GM19240 (cell line): ENCODE results near the gene SMC3.

Experiments
- DNase-seq: peaks from one replicate; pipeline ENCODE4 v3.0.0; 2011; ENCODE audit warnings: low spot score; ENCODE audit not compliant: insufficient read length

SMC3 gene

DNA sequence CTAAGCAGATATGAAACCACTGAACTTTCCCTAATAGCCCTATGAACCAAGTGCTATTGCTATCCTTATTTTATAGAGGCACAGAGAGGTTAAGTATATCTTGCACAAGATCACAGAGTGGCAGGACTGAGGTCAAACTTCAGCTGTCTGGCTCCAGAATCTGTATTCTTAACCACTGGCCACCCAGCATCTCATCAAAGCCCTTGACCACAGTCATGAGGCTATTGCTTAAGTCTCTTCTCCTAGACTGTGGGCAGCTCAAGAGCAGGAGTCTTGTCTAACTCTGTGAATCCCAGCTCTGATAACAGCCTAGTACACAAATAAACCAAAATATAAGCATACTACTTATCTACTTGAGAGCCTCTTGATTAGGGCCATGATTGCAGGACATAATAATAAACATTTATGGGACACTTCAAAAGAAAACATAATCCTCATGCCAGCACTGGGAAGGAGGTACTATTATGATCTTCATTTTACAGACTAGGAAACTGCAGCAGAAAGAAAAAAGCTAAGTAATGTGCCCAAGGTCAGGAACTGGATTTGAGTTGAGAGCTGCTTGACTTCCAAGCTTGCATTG, 22.4 kb upstream of the SMC3 start:
- DNase-seq = no peak

DNA sequence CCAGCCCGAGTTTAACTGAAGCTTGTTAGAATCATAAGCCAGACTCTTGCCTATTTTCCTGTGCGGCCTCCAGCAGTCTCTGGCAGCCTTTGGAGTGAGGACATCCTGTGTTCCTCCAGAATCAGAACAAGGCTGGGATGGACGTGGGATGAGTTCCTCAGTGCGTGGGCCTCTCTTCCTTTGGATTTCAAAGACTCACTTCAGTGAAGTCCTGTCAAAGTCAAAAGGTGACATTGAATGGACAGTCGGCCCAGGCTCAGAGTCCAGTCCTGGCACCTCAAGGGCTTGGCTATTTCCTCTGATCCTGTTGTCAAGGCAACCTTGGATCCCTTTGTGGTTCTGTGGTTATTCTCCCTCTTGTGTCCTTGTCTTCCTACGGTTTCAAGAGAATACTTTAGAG, 21.4 kb upstream of the SMC3 start:
- no peak for DNase-seq

DNA sequence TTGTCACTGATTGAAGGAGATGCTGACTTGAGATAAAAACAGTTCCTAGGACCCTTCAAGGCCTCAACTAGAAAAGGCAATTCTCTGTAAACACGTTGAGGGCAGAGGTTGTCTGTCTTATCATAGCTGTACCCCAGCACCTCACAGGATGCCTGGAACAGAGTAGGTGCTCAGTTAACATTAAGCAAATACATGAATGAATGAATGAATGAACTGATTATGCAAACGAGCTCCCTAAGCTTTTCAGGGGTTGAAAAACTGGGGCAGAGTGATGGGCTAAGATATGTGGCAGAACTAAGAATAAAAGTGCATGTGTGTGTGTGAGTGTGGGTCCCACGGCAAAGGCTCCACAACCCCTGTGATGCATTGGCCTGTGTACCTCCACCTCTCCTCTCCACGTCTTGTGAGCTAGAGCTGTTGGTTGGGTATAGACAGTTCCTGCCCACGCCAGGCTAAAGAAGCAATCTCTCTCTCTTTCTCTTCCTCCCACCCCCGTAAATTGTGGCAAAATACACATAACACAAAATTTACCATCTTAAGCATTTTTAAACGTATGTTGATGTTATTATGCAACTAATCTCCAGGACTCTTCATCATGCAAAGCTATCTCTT, 20.9 kb upstream of the SMC3 start:
- no peak for DNase-seq

DNA sequence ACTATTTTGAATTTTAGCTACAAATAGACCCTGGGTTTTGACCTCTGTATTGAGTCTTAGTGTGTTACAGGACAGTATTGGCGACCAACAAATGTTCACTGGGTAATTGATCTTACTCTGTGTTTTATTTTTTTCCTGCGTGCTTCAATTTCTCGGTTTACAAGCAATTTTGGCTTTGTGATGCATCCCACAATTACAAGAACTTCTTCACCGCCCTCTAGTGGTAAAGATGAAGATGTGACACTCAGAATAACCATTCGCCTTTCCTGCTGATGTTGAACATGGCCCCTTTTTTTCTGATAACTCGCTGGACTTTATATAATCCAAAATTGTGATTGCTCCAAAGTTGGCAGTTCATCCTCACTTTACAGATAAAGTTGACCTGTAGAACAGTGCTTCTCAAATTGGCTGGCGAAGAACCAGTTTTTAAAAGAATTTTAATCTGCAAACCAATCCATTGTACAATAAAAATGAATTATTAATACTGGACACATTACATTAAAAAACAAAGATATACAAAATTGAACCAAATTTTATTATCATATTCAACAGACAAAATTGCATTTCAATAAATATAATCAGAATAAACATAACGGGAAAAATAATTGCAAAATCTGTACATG, 20.2 kb upstream of the SMC3 start:
- no peak for DNase-seq

DNA sequence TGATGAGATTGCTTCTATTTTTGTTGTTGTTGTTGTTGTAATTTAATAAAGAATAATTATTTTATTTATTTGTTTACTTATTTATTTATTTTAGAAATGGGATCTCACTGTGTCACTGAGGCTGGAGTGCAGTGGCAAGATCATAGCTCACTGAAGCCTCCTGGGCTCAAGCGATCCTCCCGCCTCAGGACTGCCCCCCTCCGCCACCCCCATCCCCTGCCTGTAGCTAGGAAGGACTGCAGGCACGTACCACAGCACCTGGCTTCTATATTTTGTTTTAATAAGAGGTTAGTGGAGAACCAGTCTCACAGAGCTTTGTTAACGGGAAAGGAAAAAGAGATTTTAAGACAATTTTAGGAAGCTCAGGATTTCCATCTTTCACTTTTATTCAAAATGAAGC, 19.5 kb upstream of the SMC3 start:
- no peak for DNase-seq

DNA sequence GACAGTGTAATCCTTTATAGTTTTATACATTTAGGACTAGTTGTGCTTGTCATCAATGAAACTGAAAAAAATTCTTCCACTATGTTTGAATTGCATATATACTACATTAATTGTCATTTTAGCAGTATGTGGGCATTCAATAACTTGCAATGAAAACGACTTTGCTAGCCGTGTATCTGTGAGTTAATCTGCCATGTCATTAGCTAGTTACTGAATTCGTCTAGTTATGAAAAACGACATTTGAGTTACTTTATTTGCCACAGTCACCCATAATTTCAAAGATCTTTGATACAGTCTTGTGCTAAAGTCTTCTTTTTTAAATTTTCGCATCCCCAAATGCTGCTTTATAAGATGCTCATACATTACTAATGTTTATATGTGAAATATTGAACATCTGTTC, 18.3 kb upstream of the SMC3 start:
- no peak for DNase-seq

DNA sequence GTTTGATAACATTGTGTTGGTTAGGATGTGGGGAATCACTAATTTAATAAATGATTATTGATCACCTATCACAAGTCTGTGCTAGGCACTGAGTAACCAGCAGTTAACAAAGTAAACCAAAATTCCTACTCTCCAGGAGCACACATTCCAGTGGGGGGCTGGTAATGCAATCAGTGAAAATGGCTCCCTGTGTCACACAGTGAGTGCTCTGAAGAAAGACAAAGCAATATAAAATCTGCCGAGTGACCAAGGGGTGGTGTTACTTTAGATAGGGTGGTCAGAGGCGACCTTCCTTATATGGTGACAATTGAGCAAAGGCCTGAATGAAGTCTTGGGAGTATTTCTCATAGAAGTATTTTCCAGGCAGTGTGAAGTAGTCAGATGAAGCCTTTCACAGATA, 13.6 kb upstream of the SMC3 start:
- DNase-seq = no peak

DNA sequence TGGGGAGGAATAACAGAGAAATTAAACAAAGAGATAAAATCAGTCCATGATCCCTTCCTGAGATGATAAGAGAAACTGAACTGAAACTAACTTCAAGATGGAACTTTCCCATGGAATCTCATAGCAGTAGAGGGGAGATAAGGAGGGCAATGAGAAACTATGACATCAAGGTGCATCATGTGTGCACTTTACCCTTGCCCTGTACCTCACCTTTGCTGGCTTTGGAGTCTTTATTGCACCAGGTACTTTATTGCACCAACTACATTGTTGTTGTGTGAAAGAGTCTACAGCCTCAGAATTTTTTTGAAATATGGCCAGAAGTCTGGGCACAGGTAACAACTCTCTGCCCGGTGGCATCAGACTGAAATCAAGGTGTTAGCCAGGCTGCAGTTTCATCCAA, 11.2 kb upstream of the SMC3 start:
- no peak for DNase-seq

DNA sequence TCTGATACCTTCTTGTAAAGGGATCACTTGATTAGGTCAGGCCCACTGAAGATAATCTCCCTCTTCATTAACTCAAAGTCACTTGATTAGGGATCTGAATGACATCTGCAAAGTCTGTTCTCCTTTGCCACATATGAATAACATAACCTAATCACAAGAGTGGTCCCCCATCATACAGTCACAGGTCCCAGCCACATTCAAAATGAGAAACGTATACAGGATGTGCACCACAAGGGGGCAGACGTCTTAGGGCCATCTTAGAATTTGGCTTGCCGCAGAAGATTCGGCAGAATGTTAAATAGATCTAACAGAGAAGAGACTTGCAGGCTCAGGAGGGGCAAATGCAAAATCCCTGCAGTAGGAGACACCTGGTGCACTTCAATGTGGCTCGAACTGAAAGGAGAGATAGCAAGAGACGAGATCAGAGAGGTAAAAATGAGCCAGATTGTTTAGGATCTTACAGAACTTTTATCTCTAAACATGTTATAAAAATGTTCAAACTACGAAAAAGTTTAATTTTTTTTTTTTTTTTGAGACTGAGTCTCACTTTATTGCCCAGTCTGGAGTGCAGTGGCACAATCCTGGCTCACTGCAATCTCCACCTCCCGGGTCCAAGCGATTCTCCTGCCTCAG, 10.4 kb upstream of the SMC3 start:
- no peak for DNase-seq

DNA sequence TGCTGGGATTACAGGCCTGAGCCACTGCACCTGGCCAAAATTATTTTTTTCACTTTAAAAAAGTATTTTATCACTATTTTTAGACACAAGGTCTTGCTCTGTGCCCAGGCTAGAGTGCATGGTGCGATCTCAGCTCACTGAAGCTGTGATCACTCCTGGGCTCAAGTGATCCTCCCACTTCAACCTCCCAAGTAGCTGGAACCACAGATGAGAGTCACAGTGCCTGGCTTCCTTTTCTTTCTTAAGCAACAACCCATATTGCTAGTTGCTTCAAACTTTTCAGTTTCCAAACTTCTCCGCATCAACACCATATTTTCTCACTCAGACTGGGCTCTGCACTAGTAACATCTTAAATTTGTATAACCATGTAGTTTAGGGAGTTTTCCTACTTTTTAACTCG, 9.5 kb upstream of the SMC3 start:
- DNase-seq = no peak

DNA sequence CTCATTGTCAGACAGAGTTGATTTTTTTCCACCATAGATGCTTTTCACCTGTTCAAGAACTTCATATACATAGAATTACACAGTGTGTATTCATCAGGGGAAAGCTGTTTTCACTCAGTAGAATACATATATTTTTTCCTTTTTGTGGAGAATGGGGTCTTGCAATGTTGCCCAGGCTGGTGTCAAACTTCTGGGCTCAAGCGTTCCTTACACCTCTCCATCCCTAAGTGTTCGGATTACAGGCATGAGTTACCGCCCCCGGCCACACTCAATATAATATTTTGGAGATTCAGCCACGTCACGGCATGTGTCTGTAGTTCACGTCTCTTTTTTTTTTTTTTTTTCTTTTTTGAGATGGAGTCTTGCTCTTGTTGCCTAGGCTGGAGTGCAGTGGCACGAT, 7.5 kb upstream of the SMC3 start:
- no peak for DNase-seq

DNA sequence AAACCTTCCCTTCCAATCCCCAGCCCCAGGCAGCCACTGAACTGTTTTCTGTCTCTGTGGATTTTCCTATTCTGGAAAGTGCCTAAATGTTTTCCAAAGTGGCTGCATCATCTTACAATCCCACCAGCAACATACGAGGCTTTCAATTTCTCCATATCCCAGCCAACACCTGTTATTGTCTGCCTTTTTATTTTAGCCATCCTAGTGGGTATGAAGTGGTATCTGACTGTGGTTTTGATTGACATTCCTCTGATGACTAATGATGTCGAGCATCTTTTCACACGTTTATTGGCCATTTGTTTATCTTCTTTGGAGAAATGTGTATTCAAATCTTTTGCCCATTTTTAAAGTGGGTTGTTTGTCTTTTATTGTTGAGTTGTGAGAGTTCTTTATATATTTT, 6.2 kb upstream of the SMC3 start:
- DNase-seq = no peak

DNA sequence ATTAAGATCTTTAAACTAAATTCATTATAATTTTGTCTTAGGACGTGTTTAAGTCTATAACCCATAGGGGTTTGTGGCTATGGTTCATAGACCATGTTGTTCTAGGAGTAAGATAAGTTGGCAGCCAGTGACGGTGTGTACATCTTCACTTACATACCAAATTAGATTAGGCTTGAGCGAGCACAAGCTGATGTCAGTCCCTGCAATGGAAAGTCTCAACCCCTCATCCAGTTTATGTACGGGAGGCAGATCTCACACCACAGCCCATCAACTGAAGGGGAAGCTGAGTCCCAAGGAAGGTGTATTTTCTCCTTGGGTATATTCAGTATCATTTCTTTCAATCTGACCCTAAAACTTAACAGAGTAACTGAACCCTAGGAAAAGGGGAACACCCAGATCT, 5.1 kb upstream of the SMC3 start:
- DNase-seq = no peak

DNA sequence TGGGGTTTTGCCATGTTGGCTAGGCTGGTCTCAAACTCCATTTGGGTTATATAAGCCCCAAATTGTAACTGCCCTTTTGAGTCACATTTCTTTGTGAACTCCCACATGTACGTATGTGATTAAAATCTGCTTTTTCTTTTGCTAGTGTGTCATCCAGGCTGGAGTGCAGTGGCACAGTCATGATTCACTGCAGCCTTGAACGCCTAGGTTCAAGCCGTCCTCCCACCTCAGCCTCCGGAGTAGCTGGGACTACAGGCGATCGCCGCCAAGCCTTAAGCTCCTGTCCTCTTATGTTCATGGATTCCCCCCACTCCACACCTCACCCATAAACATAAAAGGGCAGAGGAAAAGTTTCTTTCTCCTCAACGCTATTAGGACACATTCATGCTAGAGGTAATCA, 4.4 kb upstream of the SMC3 start:
- DNase-seq = no peak

DNA sequence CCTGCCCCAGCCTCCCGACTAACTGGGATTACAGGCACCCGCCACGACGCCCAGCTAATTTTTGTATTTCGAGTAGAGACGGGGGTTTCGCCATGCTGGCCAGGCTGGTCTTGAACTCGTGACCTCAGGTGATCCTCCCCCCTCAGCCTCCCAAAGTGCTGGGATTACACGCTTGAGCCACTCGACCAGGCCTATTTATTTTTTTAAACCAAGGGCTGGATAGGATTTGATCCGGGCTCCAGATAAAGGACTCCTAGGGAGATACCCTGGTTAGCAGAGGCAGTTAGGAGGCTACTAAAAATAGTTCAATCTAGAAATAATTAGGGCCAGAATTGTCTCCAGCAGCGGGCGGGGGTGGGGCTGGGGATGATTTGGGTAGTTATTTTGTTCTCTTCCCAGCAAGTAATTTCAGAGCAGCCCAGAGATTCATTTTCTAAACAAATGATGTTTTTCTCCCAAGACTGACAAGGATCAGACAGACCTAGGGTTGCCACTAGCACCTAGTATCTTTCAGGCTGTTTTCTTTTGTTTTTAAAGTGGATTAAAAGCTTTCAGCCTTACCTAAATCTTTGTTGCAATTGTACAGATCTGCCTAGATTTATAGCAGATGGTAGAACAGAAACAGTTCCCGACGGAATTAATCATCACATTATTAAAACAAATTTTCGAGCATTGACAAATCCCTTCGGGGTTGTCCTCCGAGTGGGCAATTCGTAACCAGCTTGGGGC, 859 bp upstream of the SMC3 start:
- DNase-seq = no peak

DNA sequence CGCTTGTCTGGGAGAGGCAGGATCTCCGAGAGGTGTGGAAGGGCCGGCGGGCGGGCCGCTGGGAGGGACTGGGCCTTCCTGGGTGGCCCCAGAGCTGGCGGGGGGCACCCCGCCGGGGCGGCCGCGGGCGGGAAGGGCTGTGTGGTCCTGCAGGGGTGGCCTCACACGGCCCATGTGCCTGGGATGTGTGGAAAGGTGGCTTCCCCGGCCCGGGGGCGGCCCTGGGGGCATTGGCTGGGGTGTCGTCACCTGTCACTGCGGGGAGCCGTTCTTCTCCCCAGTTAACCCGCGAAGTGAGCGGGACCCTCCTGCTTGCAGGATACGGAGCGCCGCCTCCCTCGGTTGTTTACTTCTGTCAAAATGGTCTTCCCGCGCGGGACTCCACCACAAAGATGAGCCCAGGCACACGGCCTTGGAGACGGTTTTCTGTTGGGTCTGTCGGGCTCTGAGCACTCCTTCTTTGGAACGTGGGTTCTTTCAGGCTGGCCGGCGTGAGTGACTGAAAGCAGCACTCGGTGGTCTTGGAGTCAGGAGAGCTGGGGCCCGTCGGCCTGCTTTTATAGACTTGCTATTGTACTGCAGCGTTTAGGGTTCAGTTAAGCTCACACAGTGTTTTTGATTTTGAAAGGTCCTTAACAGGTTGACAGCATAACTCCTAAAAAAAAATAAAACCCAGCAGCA, 700 bp downstream of the SMC3 start:
- no peak for DNase-seq

DNA sequence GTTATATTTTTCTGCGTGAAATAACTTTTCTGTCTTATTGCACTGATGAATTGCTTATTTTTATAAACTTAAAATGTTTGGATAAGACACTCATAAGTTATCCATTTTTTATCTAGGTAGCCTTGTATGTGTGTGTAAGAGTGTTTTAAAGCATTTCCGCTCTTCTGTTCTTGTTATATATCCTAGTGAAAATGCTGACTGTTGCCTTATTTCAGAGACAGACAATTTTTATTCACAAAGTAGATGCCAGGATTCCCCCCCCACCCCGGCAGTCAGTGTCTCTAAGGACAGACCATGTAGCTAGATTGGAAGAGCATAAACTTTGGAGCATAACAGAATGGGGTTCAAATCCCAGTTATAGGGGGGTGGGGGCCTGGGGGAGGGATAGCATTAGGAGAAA, 1.6 kb downstream of the SMC3 start:
- DNase-seq = no peak

DNA sequence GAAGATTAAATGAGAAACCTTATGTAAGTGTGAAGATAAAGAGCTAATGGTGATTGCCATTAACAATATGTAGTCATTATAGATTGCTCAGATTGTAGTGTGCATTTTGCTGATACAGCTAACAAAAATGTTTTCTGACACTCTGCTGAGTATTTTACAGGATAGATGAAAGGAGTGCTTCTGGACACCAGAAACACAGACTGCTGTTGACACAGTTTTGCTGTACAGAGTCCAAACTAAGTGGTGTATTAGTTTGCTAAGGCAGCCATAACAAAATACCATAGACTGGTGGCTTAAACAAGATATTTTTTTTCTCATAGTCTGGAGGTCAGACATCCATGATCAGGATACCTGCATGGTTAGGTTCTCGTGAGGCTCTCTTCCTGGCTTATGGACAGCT, 2.2 kb downstream of the SMC3 start:
- no peak for DNase-seq

DNA sequence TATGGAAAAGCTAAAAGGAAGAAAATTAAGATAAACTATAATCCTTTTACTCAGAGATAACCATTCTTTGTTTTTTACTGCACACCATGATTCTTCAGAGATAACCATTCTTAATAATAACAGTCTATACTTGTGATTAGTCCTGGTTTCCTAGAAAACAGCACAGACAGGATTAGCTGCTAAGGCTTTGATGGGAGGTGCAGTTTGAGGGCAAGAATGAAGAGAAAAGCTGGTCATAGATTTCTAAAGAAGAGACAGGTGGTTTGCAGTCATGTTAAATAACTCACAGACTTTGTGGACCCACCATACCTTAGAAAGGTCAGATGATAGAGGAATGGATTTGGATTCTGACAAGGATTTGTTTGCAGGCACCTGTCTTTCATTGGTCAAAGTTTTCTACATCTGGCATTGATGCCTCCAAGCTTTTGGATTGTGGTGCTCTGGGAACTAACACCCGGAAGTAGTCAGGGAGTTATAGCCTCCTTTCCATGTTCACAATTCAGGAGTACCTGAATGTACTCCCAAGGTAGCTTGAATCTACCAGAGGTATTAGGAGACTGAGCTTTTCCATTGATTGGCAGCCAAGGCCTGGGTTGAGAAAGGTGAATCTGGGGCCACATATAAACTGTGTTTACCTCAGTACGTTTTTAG, 3.7 kb downstream of the SMC3 start:
- DNase-seq = no peak

DNA sequence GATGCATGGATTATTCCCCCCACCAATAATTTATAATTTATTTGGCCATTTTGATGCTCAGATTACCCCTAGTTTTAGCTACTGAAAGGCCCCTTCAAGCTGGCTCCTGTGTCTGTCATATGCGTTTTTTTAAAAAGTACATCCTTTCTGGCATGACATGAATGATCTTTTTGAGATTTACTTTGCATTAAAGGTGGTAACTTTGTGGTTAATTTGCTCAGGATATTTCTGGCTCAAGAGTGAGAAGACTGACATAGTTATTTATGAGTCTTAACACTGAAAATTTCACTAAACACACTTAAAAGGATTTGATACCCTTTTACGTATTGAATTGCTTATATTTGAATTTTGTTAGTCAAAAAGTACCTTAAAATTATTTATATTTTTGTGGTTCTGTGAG, 5.4 kb downstream of the SMC3 start:
- no peak for DNase-seq

DNA sequence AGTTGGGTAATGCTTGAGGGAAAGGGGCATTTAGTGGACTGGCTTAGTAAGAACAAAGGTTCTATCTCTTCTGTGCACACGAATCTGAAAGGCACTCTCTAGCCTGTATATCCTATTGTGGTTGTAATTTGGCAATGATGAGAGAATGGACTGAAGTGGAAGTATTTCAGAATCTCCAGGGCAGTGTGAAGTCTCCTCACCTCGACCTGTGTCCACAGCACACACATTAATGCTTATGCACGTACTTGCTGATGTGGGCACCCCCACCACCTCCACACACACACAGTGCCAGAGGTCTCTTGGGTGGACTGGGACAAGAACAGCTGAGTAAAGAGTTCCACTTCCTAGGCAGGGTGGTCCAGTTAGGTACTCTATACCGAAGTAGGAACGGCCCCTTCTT, 6.9 kb downstream of the SMC3 start:
- no peak for DNase-seq
